Caco-2 (cell line): Measurements from ENCODE around the gene ALDOB. TPM values are rescaled to one million over a fixed set of nuclear protein-coding genes. Genes with fewer than 3 reads are reported as not detected.

Experiments used
- BruUV-seq: library from RNA; stranded (reverse); fragments of 400-500 nt; replicated peaks from 2 replicates; lab custom pipeline; 2021; lab: Mats Ljungman, UMichigan
- CTCF ChIA-PET: fragments of 300-600 bp; sonication (Branson Sonifier 250); formaldehyde crosslinking; loops from one replicate; lab custom pipeline; 2022; ENCODE audit warnings: antibody characterized with exemption; lab: Charles Lee
- POLR2A ChIA-PET: fragments of 300-600 bp; sonication (Branson Sonifier 250); formaldehyde crosslinking; loops from one replicate; lab custom pipeline; 2022; ENCODE audit warnings: antibody characterized with exemption; lab: Charles Lee
- DNase-seq, 2 experiments: peaks; one replicate each; pipeline versions ENCODE4 v3.0.0 to v3.0.0-alpha.2; 2020 to 2022
- H3K27me3 ChIP-seq: replicated peaks from 2 replicates; pipeline ENCODE4 v1.6.0; 2011; ENCODE audit warnings: low read length; ENCODE audit not compliant: control insufficient read depth, insufficient read depth
- H3K36me3 ChIP-seq: 2 replicates; pipeline ENCODE4 v1.5.1; 2011; ENCODE audit warnings: low read length; ENCODE audit not compliant: control insufficient read depth, insufficient read depth
- H3K4me1 ChIP-seq: fragments of 250-450 bp; sonication (Bioruptor Pico); 2 replicates; pipeline ENCODE4 v1.5.1; 2020; ENCODE audit warnings: mild to moderate bottlenecking
- H3K4me3 ChIP-seq: 2 replicates; pipeline ENCODE4 v1.5.1; 2011; ENCODE audit warnings: low read depth, mild to moderate bottlenecking, control low read depth, low read length
- H3K9me3 ChIP-seq: fragments of 250-450 bp; sonication (Bioruptor Pico); 2 replicates; pipeline ENCODE4 v1.5.1; 2020; ENCODE audit warnings: mild to moderate bottlenecking, moderate library complexity
- H3K27ac Mint-ChIP-seq: one replicate; pipeline ENCODE4 v1.8.0; 2022; ENCODE audit warnings: mixed read lengths; ENCODE audit not compliant: unreplicated experiment
- H3K27me3 Mint-ChIP-seq: one replicate; pipeline ENCODE4 v1.8.0; 2022; ENCODE audit warnings: mixed read lengths; ENCODE audit not compliant: insufficient read depth, unreplicated experiment
- H3K36me3 Mint-ChIP-seq: one replicate; pipeline ENCODE4 v1.8.0; 2022; ENCODE audit warnings: mild to moderate bottlenecking, mixed read lengths; ENCODE audit not compliant: insufficient read depth, unreplicated experiment
- H3K4me1 Mint-ChIP-seq: one replicate; pipeline ENCODE4 v1.8.0; 2022; ENCODE audit warnings: low read depth, mixed read lengths; ENCODE audit not compliant: unreplicated experiment
- H3K4me3 Mint-ChIP-seq: one replicate; pipeline ENCODE4 v1.8.0; 2022; ENCODE audit warnings: mild to moderate bottlenecking, moderate library complexity, mixed read lengths; ENCODE audit not compliant: unreplicated experiment
- H3K9me3 Mint-ChIP-seq: one replicate; pipeline ENCODE4 v1.8.0; 2022; ENCODE audit warnings: mixed read lengths; ENCODE audit not compliant: unreplicated experiment
- intact Hi-C: fragments of 100-400 bp; cut with micrococcal nuclease; formaldehyde crosslinking; loops from one replicate; pipeline ENCODE4 v1.10.0; 2022; ENCODE audit not compliant: unreplicated experiment
- total RNA-seq: library from RNA; stranded (reverse); gene quantifications from 2 replicates; pipeline ENCODE4 v1.2.3, GENCODE V29; 2022
- TF ChIP-seq, protein P1 (sequence below), 2 experiments: fragments of 200-600 bp in 1 of 2; IDR thresholded peaks; 1 replicate in 1 of 2; 2 replicates in 1 of 2; pipeline versions ENCODE4 v1.5.1 to v1.8.0; 2011 to 2022; ENCODE audit warnings: antibody characterized with exemption in 1 of 2, control low read depth in 1 of 2, inconsistent platforms in 1 of 2, low read depth in 1 of 2, low read length in 1 of 2, mild to moderate bottlenecking in 1 of 2, moderate library complexity in 1 of 2; ENCODE audit not compliant: insufficient read depth in 1 of 2, severe bottlenecking in 1 of 2, unreplicated experiment in 1 of 2

Gene ALDOB
- total RNA-seq, 1 experiment from 2014 or later, result 0.18 TPM

DNA sequence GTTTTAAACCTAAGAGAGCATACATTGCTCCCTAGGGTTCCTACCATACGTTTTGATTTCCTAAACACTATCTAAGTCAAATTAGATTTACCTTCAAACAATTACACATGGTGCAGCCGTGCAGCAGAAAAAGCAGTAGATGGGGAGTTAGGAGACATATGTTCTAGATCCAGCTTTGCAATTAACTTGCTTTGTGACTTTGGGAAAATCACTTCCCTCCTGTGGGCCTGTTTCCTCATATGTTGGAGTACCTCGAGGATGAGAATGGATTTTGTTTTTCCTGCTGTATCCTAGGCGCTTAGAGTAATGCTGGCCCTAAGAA is 37.9 kb downstream of the ALDOB start:
- Mint-ChIP-seq H3K4me3 (peak overlapping the region; percentile 97), H3K9me3 (peaks cover 35% of the 10 kb centered on the region), H3K4me1 (peaks cover 19% of the 10 kb centered on the region), H3K27ac (peak overlapping the region; percentile 97), H3K27me3 (no peaks in the 10 kb centered on the region), H3K36me3 (peaks cover 74% of the 10 kb centered on the region)
- H3K27me3 ChIP-seq, result no peaks in the 10 kb centered on the region
- POLR2A ChIA-PET, result no interaction called here
- H3K36me3 ChIP-seq, result peaks cover 2% of the 10 kb centered on the region; the same call in 1 of the 2 replicates
- peak overlapping the region; percentile 45 for H3K4me3 ChIP-seq
- no peak for DNase-seq
- intact Hi-C loops, result loop anchor here (1.0 to 2.0 kb wide), 5 partner anchors 31 to 136 kb away; partner anchors contain the start of gene RNF20
- TF ChIP-seq, protein P1, sequence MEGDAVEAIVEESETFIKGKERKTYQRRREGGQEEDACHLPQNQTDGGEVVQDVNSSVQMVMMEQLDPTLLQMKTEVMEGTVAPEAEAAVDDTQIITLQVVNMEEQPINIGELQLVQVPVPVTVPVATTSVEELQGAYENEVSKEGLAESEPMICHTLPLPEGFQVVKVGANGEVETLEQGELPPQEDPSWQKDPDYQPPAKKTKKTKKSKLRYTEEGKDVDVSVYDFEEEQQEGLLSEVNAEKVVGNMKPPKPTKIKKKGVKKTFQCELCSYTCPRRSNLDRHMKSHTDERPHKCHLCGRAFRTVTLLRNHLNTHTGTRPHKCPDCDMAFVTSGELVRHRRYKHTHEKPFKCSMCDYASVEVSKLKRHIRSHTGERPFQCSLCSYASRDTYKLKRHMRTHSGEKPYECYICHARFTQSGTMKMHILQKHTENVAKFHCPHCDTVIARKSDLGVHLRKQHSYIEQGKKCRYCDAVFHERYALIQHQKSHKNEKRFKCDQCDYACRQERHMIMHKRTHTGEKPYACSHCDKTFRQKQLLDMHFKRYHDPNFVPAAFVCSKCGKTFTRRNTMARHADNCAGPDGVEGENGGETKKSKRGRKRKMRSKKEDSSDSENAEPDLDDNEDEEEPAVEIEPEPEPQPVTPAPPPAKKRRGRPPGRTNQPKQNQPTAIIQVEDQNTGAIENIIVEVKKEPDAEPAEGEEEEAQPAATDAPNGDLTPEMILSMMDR (IDR thresholded peaks at IDR 0.05; ENCODE audit: insufficient read depth in 1 of 2, low read depth in 1 of 2, low read length in 1 of 2, severe bottlenecking in 1 of 2, unreplicated experiment in 1 of 2), result no peak
- H3K4me1 ChIP-seq, result peaks cover 4% of the 10 kb centered on the region; the same call in 1 of the 2 replicates
- H3K9me3 ChIP-seq, result peaks cover 9% of the 10 kb centered on the region; the same call in 1 of the 2 replicates
- CTCF ChIA-PET, result no interaction called here
- BruUV-seq, result no TSS peak

- H3K27me3 Mint-ChIP-seq, result no peaks in the 10 kb centered on the region
- H3K27ac Mint-ChIP-seq, result no peak overlapping the region
- CTCF ChIA-PET, result no interaction called here
- H3K4me1 Mint-ChIP-seq, result no peaks in the 10 kb centered on the region
- DNase-seq, result no peak
- peaks cover 2% of the 10 kb centered on the region; the same call in 1 of the 2 replicates for H3K36me3 ChIP-seq
- H3K4me3 Mint-ChIP-seq, result no peak overlapping the region
- peaks cover 74% of the 10 kb centered on the region for H3K36me3 Mint-ChIP-seq
- H3K9me3 Mint-ChIP-seq, result peaks cover 38% of the 10 kb centered on the region
- peaks cover 4% of the 10 kb centered on the region; the same call in 1 of the 2 replicates for H3K4me1 ChIP-seq
- no peaks in the 10 kb centered on the region for H3K27me3 ChIP-seq
- intact Hi-C loops, result no loop called here
- no peak overlapping the region for H3K4me3 ChIP-seq
- BruUV-seq, result no TSS peak
- POLR2A ChIA-PET, result no interaction called here
- TF ChIP-seq, protein P1 (IDR thresholded peaks at IDR 0.05; ENCODE audit: insufficient read depth in 1 of 2, low read depth in 1 of 2, low read length in 1 of 2, severe bottlenecking in 1 of 2, unreplicated experiment in 1 of 2), result no peak
- peaks cover 9% of the 10 kb centered on the region; the same call in 1 of the 2 replicates for H3K9me3 ChIP-seq
Observed at GRCh38 chr9:101394687-101395086, 40.9 kb downstream of the ALDOB start.

- TF ChIP-seq, protein P1 (IDR thresholded peaks at IDR 0.05; ENCODE audit: insufficient read depth in 1 of 2, low read depth in 1 of 2, low read length in 1 of 2, severe bottlenecking in 1 of 2, unreplicated experiment in 1 of 2), result no peak
- peaks cover 73% of the 10 kb centered on the region for H3K36me3 Mint-ChIP-seq
- DNase-seq, result no peak
- no peak overlapping the region for H3K4me3 ChIP-seq
- peaks cover 5% of the 10 kb centered on the region; the same call in 1 of the 2 replicates for H3K4me1 ChIP-seq
- H3K27me3 Mint-ChIP-seq, result no peaks in the 10 kb centered on the region
- no TSS peak for BruUV-seq
- intact Hi-C loops, result no loop called here
- H3K36me3 ChIP-seq, result peaks cover 2% of the 10 kb centered on the region; the same call in 1 of the 2 replicates
- no peak overlapping the region for H3K27ac Mint-ChIP-seq
- ChIA-PET CTCF (no interaction called here), POLR2A (no interaction called here)
- peaks cover 38% of the 10 kb centered on the region for H3K9me3 Mint-ChIP-seq
- H3K4me3 Mint-ChIP-seq, result no peak overlapping the region
- peaks cover 9% of the 10 kb centered on the region; the same call in 1 of the 2 replicates for H3K9me3 ChIP-seq
- H3K4me1 Mint-ChIP-seq, result peaks cover 4% of the 10 kb centered on the region
- H3K27me3 ChIP-seq, result no peaks in the 10 kb centered on the region
Observed at GRCh38 chr9:101393135-101393534, 42.4 kb downstream of the ALDOB start.
